Thyroid gland (tissue), 4 donors: Measurements from ENCODE around the gene CCNL1.

ENCODE experiments used
- POLR2A ChIP-seq, 2 donors: fragments of 450-650 bp; IDR thresholded peaks; one replicate each; pipeline ENCODE4 v1.6.1; 2017; ENCODE audit warnings: antibody characterized with exemption in 2 of 2, mild to moderate bottlenecking in 2 of 2, moderate library complexity in 1 of 2
- TF ChIP-seq, protein P1 (sequence below), 6 experiments: fragments of 200-600 bp in 3 of 6; fragments of 450-650 bp in 3 of 6; sonication (generic) in 3 of 6; IDR thresholded peaks; one replicate each; pipeline ENCODE4 v1.5.1; 2016 to 2019; ENCODE audit warnings: antibody characterized with exemption in 6 of 6, mild to moderate bottlenecking in 2 of 6, inconsistent platforms in 1 of 6, moderate library complexity in 1 of 6

- TF ChIP-seq, protein P1, sequence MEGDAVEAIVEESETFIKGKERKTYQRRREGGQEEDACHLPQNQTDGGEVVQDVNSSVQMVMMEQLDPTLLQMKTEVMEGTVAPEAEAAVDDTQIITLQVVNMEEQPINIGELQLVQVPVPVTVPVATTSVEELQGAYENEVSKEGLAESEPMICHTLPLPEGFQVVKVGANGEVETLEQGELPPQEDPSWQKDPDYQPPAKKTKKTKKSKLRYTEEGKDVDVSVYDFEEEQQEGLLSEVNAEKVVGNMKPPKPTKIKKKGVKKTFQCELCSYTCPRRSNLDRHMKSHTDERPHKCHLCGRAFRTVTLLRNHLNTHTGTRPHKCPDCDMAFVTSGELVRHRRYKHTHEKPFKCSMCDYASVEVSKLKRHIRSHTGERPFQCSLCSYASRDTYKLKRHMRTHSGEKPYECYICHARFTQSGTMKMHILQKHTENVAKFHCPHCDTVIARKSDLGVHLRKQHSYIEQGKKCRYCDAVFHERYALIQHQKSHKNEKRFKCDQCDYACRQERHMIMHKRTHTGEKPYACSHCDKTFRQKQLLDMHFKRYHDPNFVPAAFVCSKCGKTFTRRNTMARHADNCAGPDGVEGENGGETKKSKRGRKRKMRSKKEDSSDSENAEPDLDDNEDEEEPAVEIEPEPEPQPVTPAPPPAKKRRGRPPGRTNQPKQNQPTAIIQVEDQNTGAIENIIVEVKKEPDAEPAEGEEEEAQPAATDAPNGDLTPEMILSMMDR (IDR thresholded peaks at IDR 0.05): no peak
- TF ChIP-seq POLR2A (IDR thresholded peaks at IDR 0.05): no peak
Observed at GRCh38 chr3:157122832-157123427, 37.0 kb downstream of the CCNL1 start.
